Upper lobe of left lung (tissue), 4 donors: Measurements from ENCODE around the gene CPEB4.

Experiments used
- CTCF ChIP-seq, 6 experiments: fragments of 450-650 bp in 4 of 6; fragments of 200-600 bp in 2 of 6; sonication (generic) in 2 of 6; IDR thresholded peaks; one replicate each; pipeline ENCODE4 v1.5.1; 2016 to 2019; ENCODE audit warnings: antibody characterized with exemption in 6 of 6
- EP300 ChIP-seq, 4 donors: sonication (generic); formaldehyde crosslinking; IDR thresholded peaks; one replicate each; pipeline ENCODE4 v1.5.1; 2017; ENCODE audit warnings: antibody characterized with exemption in 4 of 4, control low read depth in 2 of 4
- POLR2A ChIP-seq, 4 donors: fragments of 450-650 bp; IDR thresholded peaks; one replicate each; pipeline ENCODE4 v1.5.1; 2016 to 2017; ENCODE audit warnings: antibody characterized with exemption in 4 of 4, mild to moderate bottlenecking in 2 of 4

GRCh38 chr5:173941102-173941501 is 53.0 kb downstream of the CPEB4 start:
- TF ChIP-seq CTCF (IDR thresholded peaks at IDR 0.05) (no peak), POLR2A (IDR thresholded peaks at IDR 0.05) (no peak), EP300 (IDR thresholded peaks at IDR 0.05) (no peak)
